Body of pancreas (tissue), 4 donors: Measurements from ENCODE around the gene IL16.

Experiments
- POLR2A ChIP-seq, 3 donors: fragments of 450-650 bp; IDR thresholded peaks; one replicate each; pipeline ENCODE4 v1.6.1; 2016; ENCODE audit warnings: antibody characterized with exemption in 3 of 3, mild to moderate bottlenecking in 2 of 3
- TF ChIP-seq, protein P1 (sequence below), 7 experiments: fragments of 450-650 bp in 4 of 7; fragments of 200-600 bp in 3 of 7; sonication (generic) in 3 of 7; IDR thresholded peaks; one replicate each; pipeline ENCODE4 v1.5.1; 2016 to 2019; ENCODE audit warnings: antibody characterized with exemption in 7 of 7

DNA sequence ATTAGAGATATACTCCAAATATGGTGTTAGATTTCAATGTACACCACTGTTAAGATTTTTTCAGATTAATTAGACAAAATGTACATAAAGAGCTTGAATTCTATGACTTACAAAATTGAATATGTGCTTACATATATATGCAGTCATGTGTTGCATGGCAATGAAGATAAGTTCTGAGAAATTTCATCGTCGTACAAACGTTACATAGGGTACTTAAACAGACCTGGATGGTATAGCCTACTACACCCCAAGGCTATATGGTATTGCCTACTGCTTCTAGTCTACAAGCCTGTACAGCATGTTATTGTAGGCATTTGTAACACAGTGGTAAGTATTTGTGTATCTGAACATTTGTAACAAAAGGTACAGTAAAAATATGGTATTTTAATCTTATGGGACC lies 9.3 kb downstream of the IL16 start:
- TF ChIP-seq, protein P1, sequence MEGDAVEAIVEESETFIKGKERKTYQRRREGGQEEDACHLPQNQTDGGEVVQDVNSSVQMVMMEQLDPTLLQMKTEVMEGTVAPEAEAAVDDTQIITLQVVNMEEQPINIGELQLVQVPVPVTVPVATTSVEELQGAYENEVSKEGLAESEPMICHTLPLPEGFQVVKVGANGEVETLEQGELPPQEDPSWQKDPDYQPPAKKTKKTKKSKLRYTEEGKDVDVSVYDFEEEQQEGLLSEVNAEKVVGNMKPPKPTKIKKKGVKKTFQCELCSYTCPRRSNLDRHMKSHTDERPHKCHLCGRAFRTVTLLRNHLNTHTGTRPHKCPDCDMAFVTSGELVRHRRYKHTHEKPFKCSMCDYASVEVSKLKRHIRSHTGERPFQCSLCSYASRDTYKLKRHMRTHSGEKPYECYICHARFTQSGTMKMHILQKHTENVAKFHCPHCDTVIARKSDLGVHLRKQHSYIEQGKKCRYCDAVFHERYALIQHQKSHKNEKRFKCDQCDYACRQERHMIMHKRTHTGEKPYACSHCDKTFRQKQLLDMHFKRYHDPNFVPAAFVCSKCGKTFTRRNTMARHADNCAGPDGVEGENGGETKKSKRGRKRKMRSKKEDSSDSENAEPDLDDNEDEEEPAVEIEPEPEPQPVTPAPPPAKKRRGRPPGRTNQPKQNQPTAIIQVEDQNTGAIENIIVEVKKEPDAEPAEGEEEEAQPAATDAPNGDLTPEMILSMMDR (IDR thresholded peaks at IDR 0.05): no peak
- no peak for TF ChIP-seq POLR2A (IDR thresholded peaks at IDR 0.05)
